KMS-11 (cell line): Measurements from ENCODE around the gene NAA50.

ENCODE experiments used
- H2AFZ ChIP-seq: fragments of 200-600 bp; sonication (generic); 2 replicates; pipeline ENCODE4 v1.6.1; 2016; ENCODE audit warnings: antibody characterized with exemption, mixed run types, low read depth
- H3K27ac ChIP-seq: fragments of 200-600 bp; sonication (generic); 2 replicates; pipeline ENCODE4 v1.6.1; 2016; ENCODE audit warnings: mild to moderate bottlenecking, mixed run types
- H3K27me3 ChIP-seq: fragments of 200-600 bp; sonication (generic); 2 replicates; pipeline ENCODE4 v1.6.1; 2017; ENCODE audit warnings: mild to moderate bottlenecking, low read depth, mixed run types, moderate library complexity; ENCODE audit not compliant: insufficient read depth
- H3K36me3 ChIP-seq: fragments of 200-600 bp; sonication (generic); 2 replicates; pipeline ENCODE4 v1.6.1; 2017; ENCODE audit warnings: mild to moderate bottlenecking, mixed run types; ENCODE audit not compliant: insufficient read depth
- H3K4me1 ChIP-seq: fragments of 200-600 bp; sonication (generic); 2 replicates; pipeline ENCODE4 v1.6.1; 2016; ENCODE audit warnings: mild to moderate bottlenecking, low read depth, mixed run types; ENCODE audit not compliant: poor library complexity, severe bottlenecking
- H3K4me2 ChIP-seq: fragments of 200-600 bp; sonication (generic); 2 replicates; pipeline ENCODE4 v1.7.0; 2016; ENCODE audit warnings: mild to moderate bottlenecking, mixed run types
- H3K4me3 ChIP-seq: fragments of 200-600 bp; sonication (generic); IDR thresholded peaks from 2 replicates; pipeline ENCODE4 v1.6.1; 2017; ENCODE audit warnings: low read depth, low read length, mixed read lengths; ENCODE audit not compliant: insufficient read depth
- H3K79me2 ChIP-seq: fragments of 200-600 bp; sonication (generic); 2 replicates; pipeline ENCODE4 v1.6.1; 2016; ENCODE audit warnings: low read depth, mixed run types; ENCODE audit not compliant: insufficient read depth
- H3K9ac ChIP-seq: fragments of 200-600 bp; sonication (generic); 2 replicates; pipeline ENCODE4 v1.6.1; 2016; ENCODE audit warnings: mild to moderate bottlenecking, mixed run types
- H4K20me1 ChIP-seq: fragments of 200-600 bp; sonication (generic); 2 replicates; pipeline ENCODE4 v1.6.1; 2016; ENCODE audit warnings: mild to moderate bottlenecking, mixed run types; ENCODE audit not compliant: insufficient read depth
- TF ChIP-seq, protein P1 (sequence below): fragments of 200-600 bp; sonication (generic); conservative IDR thresholded peaks from 2 replicates; pipeline ENCODE4 v1.6.1; 2017; ENCODE audit warnings: low read depth, mild to moderate bottlenecking, antibody characterized with exemption, low read length, moderate library complexity, mixed read lengths

NAA50 gene

GRCh38 chr3:113712129-113712528 lies 33.9 kb downstream of the NAA50 start:
- Histone ChIP-seq H3K9ac (no peak overlapping the region), H3K4me2 (no peak overlapping the region), H3K27me3 (no peaks in the 10 kb centered on the region), H2AFZ (no peak overlapping the region), H3K36me3 (no peaks in the 10 kb centered on the region), H3K27ac (no peak overlapping the region), H3K79me2 (no peaks in the 10 kb centered on the region), H4K20me1 (no peaks in the 10 kb centered on the region), H3K4me1 (no peaks in the 10 kb centered on the region), H3K4me3 (no peak overlapping the region)
- TF ChIP-seq, protein P1, sequence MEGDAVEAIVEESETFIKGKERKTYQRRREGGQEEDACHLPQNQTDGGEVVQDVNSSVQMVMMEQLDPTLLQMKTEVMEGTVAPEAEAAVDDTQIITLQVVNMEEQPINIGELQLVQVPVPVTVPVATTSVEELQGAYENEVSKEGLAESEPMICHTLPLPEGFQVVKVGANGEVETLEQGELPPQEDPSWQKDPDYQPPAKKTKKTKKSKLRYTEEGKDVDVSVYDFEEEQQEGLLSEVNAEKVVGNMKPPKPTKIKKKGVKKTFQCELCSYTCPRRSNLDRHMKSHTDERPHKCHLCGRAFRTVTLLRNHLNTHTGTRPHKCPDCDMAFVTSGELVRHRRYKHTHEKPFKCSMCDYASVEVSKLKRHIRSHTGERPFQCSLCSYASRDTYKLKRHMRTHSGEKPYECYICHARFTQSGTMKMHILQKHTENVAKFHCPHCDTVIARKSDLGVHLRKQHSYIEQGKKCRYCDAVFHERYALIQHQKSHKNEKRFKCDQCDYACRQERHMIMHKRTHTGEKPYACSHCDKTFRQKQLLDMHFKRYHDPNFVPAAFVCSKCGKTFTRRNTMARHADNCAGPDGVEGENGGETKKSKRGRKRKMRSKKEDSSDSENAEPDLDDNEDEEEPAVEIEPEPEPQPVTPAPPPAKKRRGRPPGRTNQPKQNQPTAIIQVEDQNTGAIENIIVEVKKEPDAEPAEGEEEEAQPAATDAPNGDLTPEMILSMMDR: no peak

GRCh38 chr3:113707835-113708234 lies 38.2 kb downstream of the NAA50 start:
- H3K79me2 ChIP-seq: no peaks in the 10 kb centered on the region
- no peak overlapping the region for H2AFZ ChIP-seq
- H3K36me3 ChIP-seq: no peaks in the 10 kb centered on the region
- H3K4me3 ChIP-seq: no peak overlapping the region
- no peak overlapping the region for H3K9ac ChIP-seq
- H3K27me3 ChIP-seq: no peaks in the 10 kb centered on the region
- H4K20me1 ChIP-seq: no peaks in the 10 kb centered on the region
- TF ChIP-seq, protein P1: no peak
- H3K4me2 ChIP-seq: no peak overlapping the region
- H3K27ac ChIP-seq: no peak overlapping the region
- H3K4me1 ChIP-seq: no peaks in the 10 kb centered on the region

DNA sequence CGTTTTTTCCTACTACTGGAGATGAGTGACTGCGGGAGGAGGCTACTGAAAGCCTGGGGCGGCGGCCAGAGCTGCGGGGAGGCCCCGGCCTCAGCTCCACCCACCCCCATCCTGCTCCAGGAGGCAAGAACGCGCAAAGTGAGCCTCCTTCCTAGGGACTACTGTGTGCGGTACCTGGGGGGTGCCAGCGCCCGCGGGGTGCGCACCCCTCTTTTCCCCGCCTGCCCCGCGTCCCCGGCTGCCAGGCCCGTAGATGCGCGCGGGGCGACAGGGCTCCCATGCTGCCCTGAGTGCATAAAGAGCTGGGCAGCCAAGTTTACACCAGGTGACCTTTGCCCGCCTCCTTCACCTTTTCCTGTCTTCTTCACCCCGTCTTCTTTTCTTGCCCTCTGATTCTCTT lies 47.1 kb downstream of the NAA50 start:
- Histone ChIP-seq H3K4me1 (peaks cover 17% of the 10 kb centered on the region), H3K79me2 (peaks cover 8% of the 10 kb centered on the region; the same call in 1 of the 2 replicates), H3K9ac (no peak overlapping the region), H3K27ac (no peak overlapping the region), H4K20me1 (no peaks in the 10 kb centered on the region), H3K4me2 (no peak overlapping the region), H3K4me3 (no peak overlapping the region), H3K36me3 (no peaks in the 10 kb centered on the region), H2AFZ (no peak overlapping the region), H3K27me3 (no peaks in the 10 kb centered on the region)
- TF ChIP-seq, protein P1: no peak

GRCh38 chr3:113698213-113698742 lies 47.8 kb downstream of the NAA50 start:
- TF ChIP-seq, protein P1: no peak
- H2AFZ ChIP-seq: no peak overlapping the region
- H3K4me3 ChIP-seq: no peak overlapping the region
- peak overlapping the region; percentile 97 for H3K4me2 ChIP-seq
- peaks cover 8% of the 10 kb centered on the region; the same call in 1 of the 2 replicates for H3K79me2 ChIP-seq
- H4K20me1 ChIP-seq: no peaks in the 10 kb centered on the region
- no peaks in the 10 kb centered on the region for H3K27me3 ChIP-seq
- H3K4me1 ChIP-seq: peaks cover 17% of the 10 kb centered on the region
- no peaks in the 10 kb centered on the region for H3K36me3 ChIP-seq
- no peak overlapping the region; the same call in 1 of the 2 replicates for H3K9ac ChIP-seq
- H3K27ac ChIP-seq: no peak overlapping the region
